RWPE2 (cell line): ENCODE data around the gene TK1.

ENCODE experiments used
- ATAC-seq: fragments of 200-7000 bp; cut with Tn5 transposase; 3 replicates; pipeline ENCODE4 v1.9.1; 2021; ENCODE audit warnings: low read depth
- DNase-seq: peaks from one replicate; pipeline ENCODE4 v3.0.0-alpha.2; 2020; ENCODE audit warnings: low spot score
- H3K27ac ChIP-seq: fragments of 450-650 bp; 2 replicates; pipeline ENCODE4 v1.5.1; 2017; ENCODE audit warnings: mild to moderate bottlenecking; ENCODE audit not compliant: poor library complexity, severe bottlenecking
- H3K27me3 ChIP-seq: fragments of 250-450 bp; sonication (Bioruptor Pico); 2 replicates; pipeline ENCODE4 v1.5.1; 2021; ENCODE audit warnings: mild to moderate bottlenecking, moderate library complexity; ENCODE audit not compliant: insufficient read depth, poor library complexity, severe bottlenecking
- H3K36me3 ChIP-seq: fragments of 250-450 bp; sonication (Bioruptor Pico); 2 replicates; pipeline ENCODE4 v1.5.1; 2020; ENCODE audit warnings: low read depth, mild to moderate bottlenecking, moderate library complexity
- H3K4me1 ChIP-seq: fragments of 250-450 bp; sonication (Bioruptor Pico); 2 replicates; pipeline ENCODE4 v1.5.1; 2021; ENCODE audit warnings: mild to moderate bottlenecking, moderate library complexity; ENCODE audit not compliant: insufficient read depth, poor library complexity, severe bottlenecking
- H3K4me3 ChIP-seq: fragments of 250-450 bp; sonication (Bioruptor Pico); 2 replicates; pipeline ENCODE4 v1.5.1; 2021; ENCODE audit warnings: mild to moderate bottlenecking, moderate library complexity; ENCODE audit not compliant: severe bottlenecking
- H3K9me3 ChIP-seq: fragments of 250-450 bp; sonication (Bioruptor Pico); 2 replicates; pipeline ENCODE4 v1.5.1; 2021; ENCODE audit warnings: mild to moderate bottlenecking, moderate library complexity; ENCODE audit not compliant: severe bottlenecking
- TF ChIP-seq, protein P1 (sequence below): fragments of 450-650 bp; IDR thresholded peaks from one replicate; pipeline ENCODE4 v1.5.1; 2017; ENCODE audit warnings: mild to moderate bottlenecking, moderate library complexity; ENCODE audit not compliant: poor library complexity, severe bottlenecking

TK1 gene

DNA sequence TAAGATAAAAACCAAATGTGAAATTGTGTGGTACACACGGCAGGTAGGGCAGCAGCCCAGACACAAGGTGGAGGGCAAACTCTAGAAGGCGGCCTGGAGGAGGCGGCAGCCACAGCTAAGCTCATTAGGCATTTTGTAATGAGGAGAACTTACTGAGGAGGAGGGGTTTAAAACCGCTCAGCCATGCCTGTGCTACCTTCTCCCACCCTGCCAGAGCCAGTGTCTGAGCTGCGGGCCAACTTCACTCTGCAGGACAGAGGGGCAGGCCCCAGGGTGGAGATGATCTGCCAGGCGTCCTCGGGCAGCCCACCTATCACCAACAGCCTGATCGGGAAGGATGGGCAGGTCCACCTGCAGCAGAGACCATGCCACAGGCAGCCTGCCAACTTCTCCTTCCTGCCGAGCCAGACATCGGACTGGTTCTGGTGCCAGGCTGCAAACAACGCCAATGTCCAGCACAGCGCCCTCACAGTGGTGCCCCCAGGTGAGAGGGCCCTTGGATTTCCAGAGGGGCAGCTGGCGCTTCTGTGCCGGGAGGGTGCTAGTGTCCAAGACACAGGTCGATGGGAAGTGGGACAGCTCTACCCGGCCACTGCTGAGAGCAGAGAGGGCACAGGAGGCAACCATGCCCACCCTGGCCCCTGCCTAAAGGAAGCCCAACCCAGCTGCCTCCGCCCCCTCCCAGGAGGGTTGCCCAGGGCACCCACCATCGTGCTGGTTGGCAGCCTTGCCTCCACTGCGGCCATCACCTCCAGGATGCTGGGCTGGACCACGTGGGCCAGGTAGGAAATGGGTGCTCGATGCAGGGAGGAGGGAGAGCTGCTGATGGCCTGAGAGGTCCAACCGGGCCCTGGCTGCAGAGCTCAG is 22.7 kb downstream of the TK1 start:
- Histone ChIP-seq H3K27me3 (no peaks in the 10 kb centered on the region), H3K4me1 (peaks cover 21% of the 10 kb centered on the region), H3K27ac (no peak overlapping the region), H3K4me3 (no peak overlapping the region), H3K9me3 (no peaks in the 10 kb centered on the region), H3K36me3 (no peaks in the 10 kb centered on the region)
- no peak for ATAC-seq
- TF ChIP-seq, protein P1, sequence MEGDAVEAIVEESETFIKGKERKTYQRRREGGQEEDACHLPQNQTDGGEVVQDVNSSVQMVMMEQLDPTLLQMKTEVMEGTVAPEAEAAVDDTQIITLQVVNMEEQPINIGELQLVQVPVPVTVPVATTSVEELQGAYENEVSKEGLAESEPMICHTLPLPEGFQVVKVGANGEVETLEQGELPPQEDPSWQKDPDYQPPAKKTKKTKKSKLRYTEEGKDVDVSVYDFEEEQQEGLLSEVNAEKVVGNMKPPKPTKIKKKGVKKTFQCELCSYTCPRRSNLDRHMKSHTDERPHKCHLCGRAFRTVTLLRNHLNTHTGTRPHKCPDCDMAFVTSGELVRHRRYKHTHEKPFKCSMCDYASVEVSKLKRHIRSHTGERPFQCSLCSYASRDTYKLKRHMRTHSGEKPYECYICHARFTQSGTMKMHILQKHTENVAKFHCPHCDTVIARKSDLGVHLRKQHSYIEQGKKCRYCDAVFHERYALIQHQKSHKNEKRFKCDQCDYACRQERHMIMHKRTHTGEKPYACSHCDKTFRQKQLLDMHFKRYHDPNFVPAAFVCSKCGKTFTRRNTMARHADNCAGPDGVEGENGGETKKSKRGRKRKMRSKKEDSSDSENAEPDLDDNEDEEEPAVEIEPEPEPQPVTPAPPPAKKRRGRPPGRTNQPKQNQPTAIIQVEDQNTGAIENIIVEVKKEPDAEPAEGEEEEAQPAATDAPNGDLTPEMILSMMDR: no peak
- DNase-seq: no peak

- Histone ChIP-seq H3K9me3 (no peaks in the 10 kb centered on the region), H3K27ac (peak overlapping the region; percentile 93), H3K27me3 (no peaks in the 10 kb centered on the region), H3K36me3 (no peaks in the 10 kb centered on the region), H3K4me1 (peaks cover 28% of the 10 kb centered on the region), H3K4me3 (no peak overlapping the region)
- TF ChIP-seq, protein P1: no peak
- DNase-seq: peak; percentile 88
- ATAC-seq: peak; percentile 91
These were observed 27.2 kb downstream of the TK1 start for GRCh38 chr17:78159575-78160158.

- TF ChIP-seq, protein P1: no peak
- Histone ChIP-seq H3K36me3 (no peaks in the 10 kb centered on the region), H3K4me3 (no peak overlapping the region), H3K27me3 (no peaks in the 10 kb centered on the region), H3K4me1 (peaks cover 14% of the 10 kb centered on the region), H3K27ac (no peak overlapping the region), H3K9me3 (no peaks in the 10 kb centered on the region)
- DNase-seq (no peak), ATAC-seq (no peak)
These were observed 31.7 kb downstream of the TK1 start for GRCh38 chr17:78154903-78155811.

- no peaks in the 10 kb centered on the region for H3K9me3 ChIP-seq
- TF ChIP-seq, protein P1: no peak
- no peaks in the 10 kb centered on the region for H3K36me3 ChIP-seq
- no peak overlapping the region for H3K4me3 ChIP-seq
- ATAC-seq (peak; percentile 51; the same call in 1 of the 3 replicates), DNase-seq (no peak)
- H3K27ac ChIP-seq: no peak overlapping the region
- H3K4me1 ChIP-seq: no peaks in the 10 kb centered on the region
- H3K27me3 ChIP-seq: no peaks in the 10 kb centered on the region
These were observed 35.3 kb downstream of the TK1 start for GRCh38 chr17:78151514-78152008.
